ENCODE data around the gene IFT27. TPM values are rescaled to one million over a fixed set of nuclear protein-coding genes. Genes with fewer than 3 reads are reported as not detected.

The IFT27 gene
- total RNA-seq, 4 donors from 2014 or later, result 7.4 to 21.9 (median 14.3) TPM

- peaks cover 0 to 14% (median 0%) of the 10 kb centered on the region in 4 donors for H3K9me3 ChIP-seq
- H3K4me3 ChIP-seq, result no peak overlapping the region
- no peak overlapping the region for H3K27ac ChIP-seq
- peaks cover 0 to 28% of the 10 kb centered on the region in 2 donors for H3K27me3 ChIP-seq
- H3K36me3 ChIP-seq, result no peaks in the 10 kb centered on the region
- 86 to 89% methylated on average over 4 of the region's 4 CpGs for WGBS, 2 donors
- TF ChIP-seq EP300 (IDR thresholded peaks at IDR 0.05), result no peak
- TF ChIP-seq CTCF (IDR thresholded peaks at IDR 0.05), result no peak
- TF ChIP-seq POLR2A (IDR thresholded peaks at IDR 0.05), result no peak
- no peaks in the 10 kb centered on the region for H3K4me1 ChIP-seq
- no peak for DNase-seq (ENCODE audit: low spot score in 2 of 2)
Measured at GRCh38 chr22:36740716-36741115, 35.2 kb downstream of the IFT27 start.

- peaks cover 0 to 14% (median 0%) of the 10 kb centered on the region in 4 donors for H3K9me3 ChIP-seq
- no peak overlapping the region for H3K27ac ChIP-seq
- peaks cover 0 to 23% of the 10 kb centered on the region in 2 donors for H3K27me3 ChIP-seq
- TF ChIP-seq POLR2A (IDR thresholded peaks at IDR 0.05) (no peak), EP300 (IDR thresholded peaks at IDR 0.05) (no peak), CTCF (IDR thresholded peaks at IDR 0.05) (no peak)
- H3K36me3 ChIP-seq, result no peaks in the 10 kb centered on the region
- DNase-seq (ENCODE audit: low spot score in 2 of 2), result no peak
- H3K4me3 ChIP-seq, result no peak overlapping the region
- 50 to 82% methylated on average over 1 of the region's 1 CpG for WGBS, 2 donors
- no peaks in the 10 kb centered on the region for H3K4me1 ChIP-seq
Measured at GRCh38 chr22:36739185-36739584, 36.7 kb downstream of the IFT27 start.

GRCh38 chr22:36738416-36739020, 37.4 kb downstream of the IFT27 start:
- no peak overlapping the region for H3K27ac ChIP-seq
- H3K4me3 ChIP-seq, result no peak overlapping the region
- H3K4me1 ChIP-seq, result no peaks in the 10 kb centered on the region
- peaks cover 0 to 14% (median 0%) of the 10 kb centered on the region in 4 donors for H3K9me3 ChIP-seq
- 82 to 86% methylated on average over 6 of the region's 6 CpGs for WGBS, 2 donors
- no peak for DNase-seq (ENCODE audit: low spot score in 2 of 2)
- peaks cover 0 to 21% of the 10 kb centered on the region in 2 donors for H3K27me3 ChIP-seq
- no peaks in the 10 kb centered on the region for H3K36me3 ChIP-seq
- no peak for TF ChIP-seq CTCF (IDR thresholded peaks at IDR 0.05)
- no peak for TF ChIP-seq POLR2A (IDR thresholded peaks at IDR 0.05)
- TF ChIP-seq EP300 (IDR thresholded peaks at IDR 0.05), result no peak

- no peaks in the 10 kb centered on the region for H3K36me3 ChIP-seq
- TF ChIP-seq POLR2A (IDR thresholded peaks at IDR 0.05) (no peak), EP300 (IDR thresholded peaks at IDR 0.05) (no peak), CTCF (IDR thresholded peaks at IDR 0.05) (no peak)
- peak in 1 of 2 donors; percentile 32 for DNase-seq (ENCODE audit: low spot score in 2 of 2)
- peaks cover 0 to 14% (median 0%) of the 10 kb centered on the region in 4 donors for H3K9me3 ChIP-seq
- 41 to 44% methylated on average over 6 of the region's 6 CpGs for WGBS, 2 donors
- H3K4me3 ChIP-seq, result no peak overlapping the region
- no peaks in the 10 kb centered on the region for H3K4me1 ChIP-seq
- no peak overlapping the region for H3K27ac ChIP-seq
- H3K27me3 ChIP-seq, result peaks cover 0 to 16% of the 10 kb centered on the region in 2 donors
Measured at GRCh38 chr22:36737776-36738175, 38.1 kb downstream of the IFT27 start.

DNA sequence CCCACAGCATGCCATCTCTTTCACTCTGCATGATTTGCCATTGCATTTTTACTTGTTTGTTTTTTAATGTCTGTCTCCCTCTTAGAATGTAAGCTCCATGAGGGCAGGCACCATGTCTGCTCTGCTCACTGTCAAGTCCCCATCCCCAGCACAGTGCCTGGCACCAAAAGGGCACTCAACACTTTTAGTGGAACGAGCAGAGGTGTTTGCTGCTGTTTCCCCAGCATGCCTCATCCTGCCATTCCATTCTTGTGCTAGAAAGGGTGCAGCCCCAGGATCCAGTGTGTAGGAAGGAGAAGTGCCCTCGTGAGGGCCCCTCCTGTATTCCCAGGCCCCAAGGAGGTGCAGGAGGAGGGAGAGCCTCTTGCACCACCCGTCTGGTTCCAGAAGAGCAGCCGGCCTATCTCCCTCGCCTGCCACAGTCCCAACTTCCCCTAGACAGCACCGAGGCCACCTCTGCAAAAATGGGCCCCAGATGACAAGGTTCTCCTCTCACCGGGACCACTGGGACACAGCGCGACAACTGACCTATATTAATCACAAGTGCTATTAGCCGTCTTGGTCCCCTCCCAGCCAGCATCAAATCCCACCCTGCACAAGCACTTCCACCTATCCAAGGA, 39.1 kb downstream of the IFT27 start:
- no peaks in the 10 kb centered on the region for H3K4me1 ChIP-seq
- no peak for DNase-seq (ENCODE audit: low spot score in 2 of 2)
- no peaks in the 10 kb centered on the region for H3K36me3 ChIP-seq
- no peak overlapping the region for H3K27ac ChIP-seq
- 57 to 66% methylated on average over 10 of the region's 10 CpGs for WGBS, 2 donors
- TF ChIP-seq CTCF (IDR thresholded peaks at IDR 0.05) (no peak), EP300 (IDR thresholded peaks at IDR 0.05) (no peak)
- peaks cover 0 to 19% of the 10 kb centered on the region in 2 donors for H3K27me3 ChIP-seq
- H3K9me3 ChIP-seq, result peaks cover 0 to 14% (median 0%) of the 10 kb centered on the region in 4 donors
- no peak overlapping the region for H3K4me3 ChIP-seq
